Measurements from ENCODE around the gene ST3GAL4.
"Not testable (repeated sequence)": the region's sequence is repeated elsewhere in the genome, so short reads cannot be mapped to it uniquely, and the experiment has no call there.

Gene ST3GAL4

DNA sequence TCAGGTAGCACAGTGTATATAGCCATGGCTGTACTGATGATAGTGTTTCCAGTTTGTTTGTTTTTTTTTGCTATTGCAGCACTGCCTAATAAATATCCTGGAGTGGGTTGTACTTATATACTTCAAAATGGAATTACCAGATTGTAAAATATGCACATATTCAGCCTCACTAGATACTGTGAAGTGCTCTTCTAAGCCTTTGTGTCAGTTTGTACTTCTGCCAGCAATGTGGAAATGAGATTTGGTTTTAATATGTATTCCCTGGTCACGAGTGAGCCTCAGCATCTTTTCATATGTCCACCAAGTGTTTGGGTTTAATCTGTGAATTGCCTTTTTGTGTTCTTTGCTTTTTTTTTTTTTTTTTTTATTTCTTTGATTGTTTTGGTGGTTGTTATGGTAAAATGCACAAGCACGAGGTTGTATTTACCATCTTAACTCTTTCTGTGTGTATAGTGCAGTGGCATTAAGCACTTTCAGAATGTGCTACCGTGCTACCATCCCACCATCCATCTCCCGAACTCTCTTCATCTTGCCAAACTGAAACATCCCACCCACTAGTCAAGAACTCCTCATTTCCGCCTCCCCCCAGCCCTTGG, 34.9 kb downstream of the ST3GAL4 start:
- no peak for DNase-seq (ENCODE audit: low read depth, low spot score)
- 100% methylated on average over 1 of the region's 5 CpGs for WGBS (ENCODE audit: insufficient coverage, insufficient read length)
- H3K9me3 ChIP-seq (ENCODE audit: control insufficient read depth, insufficient read depth, low read length), result no peaks in the 10 kb centered on the region

DNA sequence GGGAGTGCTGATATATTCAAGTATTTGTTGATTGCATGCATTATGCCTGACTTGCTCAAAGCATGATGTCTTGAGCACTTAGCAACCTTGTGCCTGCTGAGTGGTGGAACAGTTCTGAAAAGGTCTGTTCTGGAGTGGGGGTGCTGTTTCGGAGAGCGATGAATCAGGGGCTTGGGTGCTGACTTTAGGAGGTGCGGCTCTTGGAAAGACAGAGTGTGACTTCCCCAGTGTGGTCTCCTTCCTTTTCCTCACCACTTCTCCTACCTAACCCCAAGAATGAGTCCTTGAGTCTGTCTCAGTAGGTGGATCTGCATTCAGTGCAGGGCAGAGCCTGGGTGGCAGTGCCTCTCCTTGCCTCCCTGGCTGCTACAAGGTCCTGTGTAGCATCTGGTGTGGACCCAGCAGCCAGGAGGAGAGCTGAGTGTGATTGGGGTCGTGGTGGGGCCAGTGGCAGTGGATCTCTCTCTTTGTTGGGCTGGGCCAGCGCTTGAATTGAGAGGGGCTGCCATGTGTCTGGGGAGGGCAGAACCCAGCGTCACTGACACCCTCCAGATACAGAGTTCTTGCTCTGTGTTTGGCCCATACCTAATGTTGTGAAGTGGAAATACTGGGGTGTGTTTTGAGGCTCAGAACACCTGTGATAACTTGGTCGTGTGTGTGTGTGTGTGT, 35.9 kb downstream of the ST3GAL4 start:
- no peak for DNase-seq (ENCODE audit: low read depth, low spot score)
- Histone ChIP-seq H3K4me1 (ENCODE audit: control insufficient read depth, insufficient read depth, low read length) (0 out of 2 replicates have a peak, but pooled peaks cover 1% of the 10 kb centered on the region), H3K4me3 (ENCODE audit: low read length) (no peak overlapping the region), H3K27ac (ENCODE audit: low read length) (no peak overlapping the region), H3K36me3 (ENCODE audit: control insufficient read depth, insufficient read depth, low read length) (no peaks in the 10 kb centered on the region), H3K27me3 (ENCODE audit: control insufficient read depth, insufficient read depth, low read length) (no peaks in the 10 kb centered on the region), H3K9me3 (ENCODE audit: control insufficient read depth, insufficient read depth, low read length) (no peaks in the 10 kb centered on the region)
- WGBS (ENCODE audit: insufficient coverage, insufficient read length), result no CpG with 5 or more reads among the region's 7 CpGs

More for the DNA sequence above, 34.9 kb downstream of the ST3GAL4 start:
- Histone ChIP-seq H3K27me3 (ENCODE audit: control insufficient read depth, insufficient read depth, low read length) (no peaks in the 10 kb centered on the region), H3K27ac (ENCODE audit: low read length) (no peak overlapping the region), H3K36me3 (ENCODE audit: control insufficient read depth, insufficient read depth, low read length) (no peaks in the 10 kb centered on the region), H3K4me3 (ENCODE audit: low read length) (no peak overlapping the region), H3K4me1 (ENCODE audit: control insufficient read depth, insufficient read depth, low read length) (0 out of 2 replicates have a peak, but pooled peaks cover 1% of the 10 kb centered on the region)

DNA sequence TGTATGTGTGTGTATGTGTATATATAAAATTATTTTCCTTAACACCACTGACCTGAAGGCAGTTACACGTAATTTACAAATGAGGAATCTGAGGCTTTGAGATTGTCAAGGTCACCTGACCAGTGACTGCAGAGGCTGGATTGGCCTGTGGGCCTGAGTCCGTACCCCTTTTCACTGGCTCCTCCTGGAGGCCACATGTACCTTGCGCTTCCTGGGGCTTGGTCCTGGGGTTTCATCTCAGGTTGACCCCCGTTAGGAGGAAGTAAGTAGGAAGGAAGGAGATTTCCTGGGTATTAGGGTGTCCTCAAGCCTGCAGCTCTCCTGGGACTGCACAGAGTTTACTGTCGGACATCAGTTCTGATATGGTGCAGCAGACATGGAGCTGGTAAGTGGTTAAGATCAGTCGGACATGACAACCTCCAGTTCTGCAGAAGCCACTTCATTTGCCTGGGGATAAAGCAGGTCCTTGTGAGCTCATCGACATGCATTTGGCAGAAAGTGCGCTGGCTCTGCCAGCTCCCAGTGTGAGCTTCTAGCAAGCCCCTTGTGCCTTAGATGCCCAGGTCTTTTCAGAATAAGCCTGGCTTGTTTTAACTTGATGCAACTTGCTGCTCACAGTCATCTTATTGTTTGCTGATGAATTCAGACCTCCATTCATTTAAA, 36.6 kb downstream of the ST3GAL4 start:
- Histone ChIP-seq H3K4me3 (ENCODE audit: low read length) (no peak overlapping the region), H3K27ac (ENCODE audit: low read length) (no peak overlapping the region)

DNA sequence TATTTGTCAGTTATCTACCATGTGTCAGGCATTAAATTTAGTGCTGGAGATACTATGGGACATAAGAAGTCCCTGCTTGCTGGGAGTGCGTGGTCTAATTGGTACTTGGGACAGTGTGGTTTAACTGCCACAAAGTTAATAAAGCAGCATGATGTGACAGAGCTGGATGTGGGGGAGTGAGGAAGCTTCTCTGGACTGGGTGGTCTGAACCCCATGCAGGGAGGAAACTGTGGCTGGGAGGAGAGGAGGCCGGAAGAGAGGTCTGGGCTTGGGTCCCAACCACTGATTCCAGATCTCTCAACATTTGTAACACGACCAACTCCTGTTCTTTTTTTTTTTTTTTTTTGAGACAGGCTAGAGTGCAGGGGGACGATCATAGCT, 37.1 kb downstream of the ST3GAL4 start:
- no peak overlapping the region for H3K27ac ChIP-seq (ENCODE audit: low read length)
- H3K27me3 ChIP-seq (ENCODE audit: control insufficient read depth, insufficient read depth, low read length), result no peaks in the 10 kb centered on the region
- WGBS (ENCODE audit: insufficient coverage, insufficient read length), result no CpG with 5 or more reads among the region's 4 CpGs
- no peak overlapping the region for H3K4me3 ChIP-seq (ENCODE audit: low read length)
- DNase-seq (ENCODE audit: low read depth, low spot score), result no peak
- H3K9me3 ChIP-seq (ENCODE audit: control insufficient read depth, insufficient read depth, low read length), result no peaks in the 10 kb centered on the region
- H3K4me1 ChIP-seq (ENCODE audit: control insufficient read depth, insufficient read depth, low read length), result no peaks in the 10 kb centered on the region
- H3K36me3 ChIP-seq (ENCODE audit: control insufficient read depth, insufficient read depth, low read length), result no peaks in the 10 kb centered on the region

More for the DNA sequence above, 36.6 kb downstream of the ST3GAL4 start:
- no CpG with 5 or more reads among the region's 8 CpGs for WGBS (ENCODE audit: insufficient coverage, insufficient read length)
- no peaks in the 10 kb centered on the region for H3K9me3 ChIP-seq (ENCODE audit: control insufficient read depth, insufficient read depth, low read length)
- DNase-seq (ENCODE audit: low read depth, low spot score), result no peak
- no peaks in the 10 kb centered on the region for H3K36me3 ChIP-seq (ENCODE audit: control insufficient read depth, insufficient read depth, low read length)
- no peaks in the 10 kb centered on the region for H3K4me1 ChIP-seq (ENCODE audit: control insufficient read depth, insufficient read depth, low read length)
- no peaks in the 10 kb centered on the region for H3K27me3 ChIP-seq (ENCODE audit: control insufficient read depth, insufficient read depth, low read length)

DNA sequence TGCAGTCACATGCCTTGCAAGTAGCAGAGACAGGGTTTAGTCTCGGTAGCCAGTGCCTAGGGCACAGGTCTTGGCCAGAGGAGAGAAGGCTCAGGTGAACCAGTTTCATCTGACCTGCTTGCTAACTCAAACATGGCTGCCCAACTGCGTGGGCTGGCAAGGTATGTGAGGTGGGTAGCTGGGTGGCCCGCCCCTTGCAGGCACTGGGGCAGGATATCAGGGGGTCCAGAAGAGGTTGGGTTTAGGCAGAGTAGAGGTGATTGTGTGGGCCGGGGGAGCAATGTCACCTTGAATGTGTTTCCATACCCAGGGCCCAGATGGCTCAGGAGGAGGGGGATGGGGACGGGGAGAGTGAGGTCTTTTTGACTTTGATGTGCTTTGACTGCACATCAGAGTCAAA, 37.7 kb downstream of the ST3GAL4 start:
- Histone ChIP-seq H3K9me3 (ENCODE audit: control insufficient read depth, insufficient read depth, low read length) (no peaks in the 10 kb centered on the region), H3K4me1 (ENCODE audit: control insufficient read depth, insufficient read depth, low read length) (no peaks in the 10 kb centered on the region), H3K27me3 (ENCODE audit: control insufficient read depth, insufficient read depth, low read length) (no peaks in the 10 kb centered on the region), H3K4me3 (ENCODE audit: low read length) (no peak overlapping the region), H3K27ac (ENCODE audit: low read length) (no peak overlapping the region), H3K36me3 (ENCODE audit: control insufficient read depth, insufficient read depth, low read length) (no peaks in the 10 kb centered on the region)
- no CpG with 5 or more reads among the region's 5 CpGs for WGBS (ENCODE audit: insufficient coverage, insufficient read length)
- DNase-seq (ENCODE audit: low read depth, low spot score), result no peak

DNA sequence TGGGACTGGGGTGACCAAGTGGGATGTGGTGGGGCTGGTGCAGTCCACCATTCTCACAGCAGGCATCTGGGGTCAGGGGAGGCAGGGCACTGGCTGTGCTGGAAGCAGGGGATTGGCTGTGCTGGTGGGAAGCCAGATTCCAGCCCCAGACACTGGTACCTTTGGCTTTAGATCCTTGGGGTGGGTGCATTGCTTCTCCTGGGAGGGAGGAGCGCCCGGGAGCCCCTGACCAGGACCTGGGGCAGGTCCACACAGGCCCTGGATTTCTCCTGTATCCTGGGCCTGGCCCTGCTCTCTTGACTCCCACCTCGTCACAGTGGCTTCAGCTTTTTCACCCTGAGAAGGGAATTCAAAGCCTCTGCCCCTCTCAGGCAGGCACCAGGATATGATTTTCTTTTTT, 38.5 kb downstream of the ST3GAL4 start:
- Histone ChIP-seq H3K36me3 (ENCODE audit: control insufficient read depth, insufficient read depth, low read length) (no peaks in the 10 kb centered on the region), H3K4me3 (ENCODE audit: low read length) (no peak overlapping the region), H3K27me3 (ENCODE audit: control insufficient read depth, insufficient read depth, low read length) (no peaks in the 10 kb centered on the region), H3K27ac (ENCODE audit: low read length) (no peak overlapping the region), H3K9me3 (ENCODE audit: control insufficient read depth, insufficient read depth, low read length) (no peaks in the 10 kb centered on the region), H3K4me1 (ENCODE audit: control insufficient read depth, insufficient read depth, low read length) (no peaks in the 10 kb centered on the region)
- WGBS (ENCODE audit: insufficient coverage, insufficient read length), result no CpG with 5 or more reads among the region's 3 CpGs
- DNase-seq (ENCODE audit: low read depth, low spot score), result no peak

DNA sequence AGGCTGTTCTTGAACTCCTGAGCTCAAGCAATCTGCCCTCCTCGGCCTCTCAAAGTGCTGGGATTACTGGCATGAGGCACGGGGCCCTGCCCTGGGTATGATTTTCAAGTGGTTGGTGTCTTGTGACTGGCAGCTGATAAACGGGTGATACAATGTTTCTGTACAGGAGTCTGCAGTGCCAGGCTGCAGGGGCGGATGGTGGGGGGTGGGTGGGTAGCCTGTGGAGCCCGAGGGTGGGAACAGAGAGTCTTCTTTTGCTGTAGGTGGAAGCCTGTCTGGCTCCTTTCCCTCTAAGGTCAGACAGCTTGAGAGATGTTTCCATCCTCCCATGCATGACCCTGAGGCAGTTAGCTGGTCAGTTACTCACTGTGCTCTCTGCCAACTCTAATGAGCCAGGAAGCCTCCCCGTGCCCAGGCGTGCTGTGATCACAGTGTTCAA, 39.2 kb downstream of the ST3GAL4 start:
- H3K4me3 ChIP-seq (ENCODE audit: low read length); H3K27me3 ChIP-seq (ENCODE audit: control insufficient read depth, insufficient read depth, low read length); H3K4me1 ChIP-seq (ENCODE audit: control insufficient read depth, insufficient read depth, low read length); H3K27ac ChIP-seq (ENCODE audit: low read length); DNase-seq (ENCODE audit: low read depth, low spot score); H3K9me3 ChIP-seq (ENCODE audit: control insufficient read depth, insufficient read depth, low read length); H3K36me3 ChIP-seq (ENCODE audit: control insufficient read depth, insufficient read depth, low read length): not testable (repeated sequence)
- no CpG with 5 or more reads among the region's 7 CpGs for WGBS (ENCODE audit: insufficient coverage, insufficient read length)

DNA sequence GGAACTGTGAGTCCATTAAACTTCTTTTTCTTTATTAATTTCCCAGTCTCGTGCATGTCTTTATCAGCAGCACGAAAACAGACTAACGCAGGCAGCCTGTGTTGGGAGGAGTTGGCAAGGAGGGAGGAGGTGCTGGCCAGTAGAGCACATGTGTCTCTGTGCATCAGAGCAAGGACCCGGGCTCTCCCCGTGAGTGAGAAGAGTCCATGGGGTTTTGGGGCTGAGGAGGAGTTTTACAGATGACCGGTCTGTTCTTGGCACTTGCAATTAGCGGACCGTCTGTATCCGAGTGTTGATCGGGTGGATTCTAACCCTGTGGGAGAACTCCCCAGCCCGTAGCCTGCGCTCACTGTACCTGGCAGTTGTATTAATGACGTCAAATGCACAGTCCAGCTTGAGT, 40.3 kb downstream of the ST3GAL4 start:
- no CpG with 5 or more reads among the region's 13 CpGs for WGBS (ENCODE audit: insufficient coverage, insufficient read length)
- H3K27ac ChIP-seq (ENCODE audit: low read length); H3K27me3 ChIP-seq (ENCODE audit: control insufficient read depth, insufficient read depth, low read length); DNase-seq (ENCODE audit: low read depth, low spot score); H3K36me3 ChIP-seq (ENCODE audit: control insufficient read depth, insufficient read depth, low read length); H3K4me1 ChIP-seq (ENCODE audit: control insufficient read depth, insufficient read depth, low read length); H3K9me3 ChIP-seq (ENCODE audit: control insufficient read depth, insufficient read depth, low read length); H3K4me3 ChIP-seq (ENCODE audit: low read length): not testable (repeated sequence)

DNA sequence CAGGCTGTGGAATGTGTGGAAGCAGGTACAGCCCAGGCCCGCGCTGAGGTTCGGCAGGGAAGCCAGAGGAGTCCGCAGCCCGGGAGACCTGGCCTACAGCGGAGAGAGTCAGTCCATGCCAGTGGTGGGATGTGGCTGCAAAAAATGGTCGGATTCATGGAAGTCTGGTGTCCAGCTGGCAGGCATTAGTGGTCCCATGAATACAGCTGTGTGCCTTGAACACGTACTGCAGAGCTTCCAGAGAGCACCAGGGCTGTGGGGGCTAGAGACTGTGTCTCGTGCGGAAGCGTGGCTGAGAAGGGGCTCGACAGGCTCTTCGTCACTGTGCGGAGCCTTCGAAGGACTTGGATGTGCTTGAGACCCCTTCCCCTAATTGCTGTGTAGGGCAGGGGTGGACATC, 40.8 kb downstream of the ST3GAL4 start:
- H3K36me3 ChIP-seq (ENCODE audit: control insufficient read depth, insufficient read depth, low read length); DNase-seq (ENCODE audit: low read depth, low spot score); H3K27ac ChIP-seq (ENCODE audit: low read length); H3K9me3 ChIP-seq (ENCODE audit: control insufficient read depth, insufficient read depth, low read length); H3K4me3 ChIP-seq (ENCODE audit: low read length); H3K27me3 ChIP-seq (ENCODE audit: control insufficient read depth, insufficient read depth, low read length); H3K4me1 ChIP-seq (ENCODE audit: control insufficient read depth, insufficient read depth, low read length): not testable (repeated sequence)
- WGBS (ENCODE audit: insufficient coverage, insufficient read length), result no CpG with 5 or more reads among the region's 15 CpGs

DNA sequence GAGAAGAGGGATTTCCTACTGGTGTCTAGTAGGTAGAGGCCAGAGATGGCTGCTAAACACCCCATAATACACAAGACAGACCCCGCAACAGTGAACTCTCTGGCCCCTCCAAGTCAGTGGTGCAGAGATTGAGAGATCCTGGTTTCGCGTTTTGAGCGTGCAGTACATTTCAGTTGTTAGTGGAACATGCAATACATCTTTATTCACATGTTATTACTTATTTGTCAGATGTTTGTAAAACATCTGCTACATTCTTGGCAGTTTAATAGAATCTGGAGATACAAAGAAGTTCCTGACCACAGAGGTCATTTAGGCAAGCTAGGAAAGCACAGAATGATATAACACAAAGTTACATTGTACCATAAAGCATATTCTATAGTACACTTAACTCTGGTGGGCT, 41.5 kb downstream of the ST3GAL4 start:
- Histone ChIP-seq H3K36me3 (ENCODE audit: control insufficient read depth, insufficient read depth, low read length) (no peaks in the 10 kb centered on the region), H3K9me3 (ENCODE audit: control insufficient read depth, insufficient read depth, low read length) (no peaks in the 10 kb centered on the region), H3K4me3 (ENCODE audit: low read length) (no peak overlapping the region), H3K27me3 (ENCODE audit: control insufficient read depth, insufficient read depth, low read length) (no peaks in the 10 kb centered on the region), H3K27ac (ENCODE audit: low read length) (no peak overlapping the region), H3K4me1 (ENCODE audit: control insufficient read depth, insufficient read depth, low read length) (no peaks in the 10 kb centered on the region)
- no peak for DNase-seq (ENCODE audit: low read depth, low spot score)
- no CpG with 5 or more reads among the region's 4 CpGs for WGBS (ENCODE audit: insufficient coverage, insufficient read length)
